GM10266 (cell line): Measurements from ENCODE around the gene KDELR1.

Experiments
- DNase-seq: peaks from one replicate; pipeline ENCODE4 v3.0.0; 2012; ENCODE audit errors: extremely low spot score
- TF ChIP-seq, protein P1 (sequence below): IDR thresholded peaks from 2 replicates; pipeline ENCODE4 v1.5.1; 2012; ENCODE audit warnings: mild to moderate bottlenecking, low read depth; ENCODE audit not compliant: control insufficient read depth, insufficient read depth; ENCODE audit errors: missing control alignments

The KDELR1 gene

DNA sequence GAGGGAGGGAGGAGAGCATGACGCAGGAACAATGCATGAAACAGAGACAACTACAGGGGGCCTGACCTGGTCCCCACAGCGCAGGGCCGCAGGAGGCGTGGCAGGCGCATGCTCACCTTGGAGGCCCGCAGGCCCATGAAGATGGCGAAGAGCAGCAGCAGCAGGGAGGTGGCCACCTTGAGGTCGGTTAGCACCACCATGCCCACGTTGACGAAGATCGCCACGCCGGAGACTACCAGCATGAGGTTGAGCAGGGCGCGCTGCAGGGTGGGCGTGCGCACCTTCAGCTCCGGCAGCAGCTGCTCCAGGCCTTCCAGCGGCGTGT lies 49.0 kb downstream of the KDELR1 start:
- TF ChIP-seq, protein P1, sequence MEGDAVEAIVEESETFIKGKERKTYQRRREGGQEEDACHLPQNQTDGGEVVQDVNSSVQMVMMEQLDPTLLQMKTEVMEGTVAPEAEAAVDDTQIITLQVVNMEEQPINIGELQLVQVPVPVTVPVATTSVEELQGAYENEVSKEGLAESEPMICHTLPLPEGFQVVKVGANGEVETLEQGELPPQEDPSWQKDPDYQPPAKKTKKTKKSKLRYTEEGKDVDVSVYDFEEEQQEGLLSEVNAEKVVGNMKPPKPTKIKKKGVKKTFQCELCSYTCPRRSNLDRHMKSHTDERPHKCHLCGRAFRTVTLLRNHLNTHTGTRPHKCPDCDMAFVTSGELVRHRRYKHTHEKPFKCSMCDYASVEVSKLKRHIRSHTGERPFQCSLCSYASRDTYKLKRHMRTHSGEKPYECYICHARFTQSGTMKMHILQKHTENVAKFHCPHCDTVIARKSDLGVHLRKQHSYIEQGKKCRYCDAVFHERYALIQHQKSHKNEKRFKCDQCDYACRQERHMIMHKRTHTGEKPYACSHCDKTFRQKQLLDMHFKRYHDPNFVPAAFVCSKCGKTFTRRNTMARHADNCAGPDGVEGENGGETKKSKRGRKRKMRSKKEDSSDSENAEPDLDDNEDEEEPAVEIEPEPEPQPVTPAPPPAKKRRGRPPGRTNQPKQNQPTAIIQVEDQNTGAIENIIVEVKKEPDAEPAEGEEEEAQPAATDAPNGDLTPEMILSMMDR, result no peak
- DNase-seq, result no peak

DNA sequence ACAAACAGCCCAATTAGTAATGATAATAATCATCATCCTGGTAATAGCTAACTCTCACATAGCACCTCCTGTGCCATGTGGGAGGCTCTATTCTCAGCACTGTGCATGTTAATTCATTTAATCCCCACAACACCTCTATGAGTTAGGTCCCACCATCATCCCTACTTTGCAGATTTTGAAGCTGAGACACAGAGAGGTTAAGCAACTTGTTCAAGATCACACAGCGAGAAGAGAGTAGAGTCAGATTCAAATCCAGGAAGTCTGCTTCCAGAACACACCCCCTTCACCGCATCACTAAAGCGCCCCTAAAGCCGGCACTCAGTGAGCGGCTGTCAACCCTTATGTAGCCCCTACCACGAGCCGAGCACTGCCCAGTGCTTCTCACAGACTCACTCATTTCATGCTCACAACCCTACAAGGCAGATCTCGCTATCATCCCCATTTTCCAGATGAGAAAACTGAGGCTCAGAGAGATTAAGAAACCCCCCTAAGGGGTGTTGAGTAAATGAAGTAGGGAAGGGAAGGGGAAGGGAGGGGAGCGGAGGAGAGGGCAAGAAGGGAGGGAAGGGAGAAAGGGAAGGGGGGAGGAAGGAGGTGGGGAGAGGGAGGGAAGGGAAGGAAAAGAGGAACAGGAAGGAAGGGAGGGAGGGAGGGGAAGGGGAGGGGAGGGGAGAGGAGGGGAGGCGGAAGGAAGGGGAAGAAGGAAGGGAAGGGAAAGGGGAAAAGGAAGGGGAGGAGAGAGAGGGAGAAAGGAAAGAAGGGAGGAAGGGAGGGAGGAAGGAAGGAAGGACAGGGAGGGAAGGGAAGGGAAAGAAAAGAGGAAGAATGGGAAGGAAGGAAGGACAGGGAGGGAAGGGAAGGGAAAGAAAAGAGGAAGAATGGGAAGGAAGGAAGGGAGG lies 49.6 kb downstream of the KDELR1 start:
- TF ChIP-seq, protein P1, result no peak
- DNase-seq, result no peak

DNA sequence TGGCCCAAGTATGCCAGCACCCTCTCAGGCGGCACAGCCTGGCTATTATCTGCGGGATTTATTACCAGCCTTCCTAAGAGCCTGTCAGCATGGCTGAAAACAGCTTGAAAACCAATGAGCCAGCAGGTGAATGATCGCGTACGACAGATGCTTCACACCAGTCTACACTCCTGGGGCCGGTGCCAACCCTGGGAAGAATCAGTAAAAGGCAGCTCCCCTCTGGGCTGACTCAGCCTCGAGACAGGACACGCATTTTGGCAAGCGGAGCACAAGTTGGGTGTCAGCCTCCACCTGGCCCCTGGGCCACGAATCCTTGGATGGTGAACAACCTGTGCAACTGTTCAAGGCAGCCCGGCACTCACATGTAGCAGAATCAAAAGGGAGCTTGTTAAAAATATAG lies 50.4 kb downstream of the KDELR1 start:
- no peak for DNase-seq
- TF ChIP-seq, protein P1, result no peak

DNA sequence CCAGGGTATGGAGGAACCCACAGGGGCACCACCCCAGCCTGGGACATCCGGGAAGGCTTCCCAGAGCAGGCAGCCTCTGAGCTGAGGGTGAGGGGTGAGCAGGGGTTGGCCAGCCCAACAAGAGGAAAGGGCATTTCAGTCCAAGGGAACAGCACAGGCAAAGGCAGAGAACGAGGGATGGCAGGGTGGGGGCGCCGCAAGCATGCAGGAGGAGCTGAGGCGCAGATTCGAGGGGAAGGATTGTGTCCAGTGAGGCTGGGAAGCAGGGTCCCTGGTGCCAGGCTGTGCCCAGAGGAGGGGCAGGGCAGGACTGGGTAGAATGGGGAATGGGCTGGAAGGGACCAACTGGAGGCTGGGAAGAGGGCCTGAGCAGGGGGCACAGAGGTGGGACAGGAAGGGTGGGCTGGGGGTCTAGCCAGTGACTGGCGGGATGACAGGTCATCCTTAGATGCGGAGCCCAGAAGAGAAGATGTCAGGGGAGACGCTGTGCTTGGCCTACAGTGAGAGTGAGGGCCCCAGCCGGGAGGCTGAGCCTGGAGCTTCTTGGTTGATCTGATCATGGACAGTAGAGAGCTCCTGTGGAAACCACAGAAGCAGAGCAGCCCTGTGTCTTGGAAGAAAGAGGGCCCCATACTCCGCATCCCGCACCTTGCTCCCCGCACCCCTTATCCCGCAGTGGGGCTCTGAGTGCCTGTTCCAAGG lies 52.4 kb downstream of the KDELR1 start:
- DNase-seq, result no peak
- TF ChIP-seq, protein P1, result no peak

DNA sequence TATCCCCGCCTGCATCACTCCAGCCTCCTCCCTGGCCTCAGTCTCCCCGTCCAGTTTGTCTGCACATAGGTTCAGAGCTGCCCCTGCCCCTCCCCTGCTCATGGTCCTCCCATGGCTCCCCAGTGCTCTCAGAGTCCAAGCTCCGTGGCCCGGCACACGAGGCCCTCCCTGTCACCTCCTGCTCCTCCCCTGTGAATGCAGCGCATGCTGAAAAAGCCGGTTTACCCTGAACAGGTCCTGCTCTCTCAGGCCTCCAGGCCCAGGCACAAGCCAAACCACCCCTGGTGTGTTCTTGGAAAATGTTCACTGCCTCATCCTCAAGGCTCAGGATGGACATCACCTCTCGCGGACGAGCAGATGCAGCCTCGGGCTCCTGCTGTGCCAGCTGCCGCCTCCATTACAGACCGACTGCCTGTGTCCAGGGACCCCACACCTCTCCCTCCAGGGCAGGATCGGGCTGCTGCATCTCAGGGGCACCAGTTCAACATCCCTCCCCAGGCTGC lies 53.0 kb downstream of the KDELR1 start:
- TF ChIP-seq, protein P1, result no peak
- no peak for DNase-seq

DNA sequence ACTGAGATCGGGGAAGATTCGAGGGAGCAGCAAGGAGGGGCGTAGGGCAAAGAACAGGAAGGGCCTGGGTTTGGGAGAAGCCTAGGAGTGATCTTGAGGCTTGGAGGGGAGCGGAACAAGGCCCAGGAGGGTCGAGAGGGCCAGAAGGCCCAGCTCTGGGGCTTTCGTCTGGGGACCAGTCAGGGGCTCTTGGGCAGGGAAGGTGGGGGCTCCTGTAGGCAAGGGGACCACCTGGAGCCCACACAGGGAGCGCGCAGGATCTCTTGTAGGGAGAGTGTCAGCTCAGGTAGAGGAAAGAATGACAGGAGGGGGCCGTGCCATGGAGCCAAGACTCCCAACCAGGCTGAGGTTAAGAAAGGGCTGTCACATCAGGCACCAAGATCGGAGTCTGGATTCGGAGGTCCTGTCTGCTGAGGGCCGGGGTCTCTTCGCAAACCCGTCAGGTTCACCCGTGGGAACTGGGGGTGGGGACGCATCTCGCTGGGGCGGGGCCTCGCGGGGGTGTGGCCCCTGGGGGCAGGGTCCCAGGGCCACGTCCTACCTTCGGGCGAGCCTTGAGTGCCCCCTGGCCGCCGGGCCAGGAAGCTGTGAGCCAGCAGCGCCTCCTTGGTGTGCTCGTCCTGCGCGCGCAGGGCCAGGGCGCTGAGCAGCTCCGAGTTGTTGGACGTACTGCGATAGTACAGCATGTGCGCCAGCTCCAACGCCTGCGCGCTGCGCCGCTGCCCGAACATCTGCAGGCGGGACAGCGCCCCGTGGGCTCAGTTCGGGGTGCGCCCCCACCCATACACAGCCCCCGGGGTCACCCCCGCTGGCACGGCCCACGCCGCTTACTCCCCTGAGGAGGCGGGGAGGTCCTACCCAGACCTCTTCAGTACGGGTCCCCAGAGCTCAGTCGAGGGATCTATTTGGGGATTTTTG lies 57.6 kb downstream of the KDELR1 start:
- peak; percentile 93 for DNase-seq
- TF ChIP-seq, protein P1, result peak; percentile 98
